Measurements from ENCODE around the gene CEP72. TPM values are rescaled to one million over a fixed set of nuclear protein-coding genes. Genes with fewer than 3 reads are reported as not detected.
"Not testable (repeated sequence)": the region's sequence is repeated elsewhere in the genome, so short reads cannot be mapped to it uniquely, and the experiment has no call there.

Gene CEP72
- total RNA-seq, 1 experiment from 2014 or later = 33.2 TPM

DNA sequence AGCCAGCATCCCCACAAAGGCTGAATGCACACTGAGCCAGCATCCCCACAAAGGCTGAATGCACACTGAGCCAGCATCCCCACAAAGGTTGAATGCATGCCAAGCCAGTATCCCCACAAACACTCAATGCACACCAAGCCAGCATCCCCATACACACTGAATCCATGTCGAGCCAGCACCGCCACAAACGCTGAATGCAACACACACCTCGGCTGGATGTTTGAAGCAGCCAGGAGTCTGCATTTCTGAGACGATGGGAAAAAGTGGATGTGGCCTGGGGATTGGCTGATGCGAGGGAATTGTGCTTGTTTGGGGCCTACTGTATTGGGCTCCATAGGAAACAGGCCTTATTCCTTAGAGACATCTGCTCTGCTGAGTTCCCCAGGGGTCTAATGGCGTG lies 30.9 kb upstream of the CEP72 start:
- BruUV-seq (replicated peaks) = no TSS peak
- H3K27ac ChIP-seq (ENCODE audit: low read length) = no peak overlapping the region
- H3K36me3 ChIP-seq (ENCODE audit: control insufficient read depth, insufficient read depth, low read length) = no peaks in the 10 kb centered on the region
- TF ChIP-seq, protein P1, sequence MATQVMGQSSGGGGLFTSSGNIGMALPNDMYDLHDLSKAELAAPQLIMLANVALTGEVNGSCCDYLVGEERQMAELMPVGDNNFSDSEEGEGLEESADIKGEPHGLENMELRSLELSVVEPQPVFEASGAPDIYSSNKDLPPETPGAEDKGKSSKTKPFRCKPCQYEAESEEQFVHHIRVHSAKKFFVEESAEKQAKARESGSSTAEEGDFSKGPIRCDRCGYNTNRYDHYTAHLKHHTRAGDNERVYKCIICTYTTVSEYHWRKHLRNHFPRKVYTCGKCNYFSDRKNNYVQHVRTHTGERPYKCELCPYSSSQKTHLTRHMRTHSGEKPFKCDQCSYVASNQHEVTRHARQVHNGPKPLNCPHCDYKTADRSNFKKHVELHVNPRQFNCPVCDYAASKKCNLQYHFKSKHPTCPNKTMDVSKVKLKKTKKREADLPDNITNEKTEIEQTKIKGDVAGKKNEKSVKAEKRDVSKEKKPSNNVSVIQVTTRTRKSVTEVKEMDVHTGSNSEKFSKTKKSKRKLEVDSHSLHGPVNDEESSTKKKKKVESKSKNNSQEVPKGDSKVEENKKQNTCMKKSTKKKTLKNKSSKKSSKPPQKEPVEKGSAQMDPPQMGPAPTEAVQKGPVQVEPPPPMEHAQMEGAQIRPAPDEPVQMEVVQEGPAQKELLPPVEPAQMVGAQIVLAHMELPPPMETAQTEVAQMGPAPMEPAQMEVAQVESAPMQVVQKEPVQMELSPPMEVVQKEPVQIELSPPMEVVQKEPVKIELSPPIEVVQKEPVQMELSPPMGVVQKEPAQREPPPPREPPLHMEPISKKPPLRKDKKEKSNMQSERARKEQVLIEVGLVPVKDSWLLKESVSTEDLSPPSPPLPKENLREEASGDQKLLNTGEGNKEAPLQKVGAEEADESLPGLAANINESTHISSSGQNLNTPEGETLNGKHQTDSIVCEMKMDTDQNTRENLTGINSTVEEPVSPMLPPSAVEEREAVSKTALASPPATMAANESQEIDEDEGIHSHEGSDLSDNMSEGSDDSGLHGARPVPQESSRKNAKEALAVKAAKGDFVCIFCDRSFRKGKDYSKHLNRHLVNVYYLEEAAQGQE (IDR thresholded peaks at IDR 0.05; ENCODE audit: insufficient read depth in 1 of 2, low read depth in 2 of 2, low read length in 1 of 2) = no peak
- TF ChIP-seq POLR2AphosphoS5 (IDR thresholded peaks at IDR 0.05; ENCODE audit: low read depth, low read length) = no peak
- TF ChIP-seq TCF7L2 (IDR thresholded peaks at IDR 0.05; ENCODE audit: low read depth, low read length) = no peak
- TF ChIP-seq, protein P2, sequence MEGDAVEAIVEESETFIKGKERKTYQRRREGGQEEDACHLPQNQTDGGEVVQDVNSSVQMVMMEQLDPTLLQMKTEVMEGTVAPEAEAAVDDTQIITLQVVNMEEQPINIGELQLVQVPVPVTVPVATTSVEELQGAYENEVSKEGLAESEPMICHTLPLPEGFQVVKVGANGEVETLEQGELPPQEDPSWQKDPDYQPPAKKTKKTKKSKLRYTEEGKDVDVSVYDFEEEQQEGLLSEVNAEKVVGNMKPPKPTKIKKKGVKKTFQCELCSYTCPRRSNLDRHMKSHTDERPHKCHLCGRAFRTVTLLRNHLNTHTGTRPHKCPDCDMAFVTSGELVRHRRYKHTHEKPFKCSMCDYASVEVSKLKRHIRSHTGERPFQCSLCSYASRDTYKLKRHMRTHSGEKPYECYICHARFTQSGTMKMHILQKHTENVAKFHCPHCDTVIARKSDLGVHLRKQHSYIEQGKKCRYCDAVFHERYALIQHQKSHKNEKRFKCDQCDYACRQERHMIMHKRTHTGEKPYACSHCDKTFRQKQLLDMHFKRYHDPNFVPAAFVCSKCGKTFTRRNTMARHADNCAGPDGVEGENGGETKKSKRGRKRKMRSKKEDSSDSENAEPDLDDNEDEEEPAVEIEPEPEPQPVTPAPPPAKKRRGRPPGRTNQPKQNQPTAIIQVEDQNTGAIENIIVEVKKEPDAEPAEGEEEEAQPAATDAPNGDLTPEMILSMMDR (IDR thresholded peaks at IDR 0.05) = no peak
- no peak for TF ChIP-seq SIN3A (IDR thresholded peaks at IDR 0.05; ENCODE audit: borderline replicate concordance, insufficient read depth, low read depth, low read length)
- ATAC-seq (no peak), DNase-seq (ENCODE audit: low read depth, low spot score) (no peak)
- 0 out of 2 replicates have a peak, but pooled peaks cover 3% of the 10 kb centered on the region for H3K4me1 ChIP-seq (ENCODE audit: control insufficient read depth, insufficient read depth, low read length)
- H3K9me3 ChIP-seq (ENCODE audit: control insufficient read depth, insufficient read depth, low read depth, low read length) = peaks cover 8% of the 10 kb centered on the region; the same call in 1 of the 2 replicates
- intact Hi-C loops (cut with micrococcal nuclease; ENCODE audit: unreplicated experiment) (no loop called here), in situ Hi-C loops (cut with HindIII; ENCODE audit: low pct_unique_long_range_greater_than_20kb, low sequenced_read_pairs) (no loop called here)
- peaks cover 12% of the 10 kb centered on the region for H3K27me3 ChIP-seq (ENCODE audit: control insufficient read depth, insufficient read depth, low read length)
- no peak overlapping the region for H3K4me3 ChIP-seq (ENCODE audit: low read depth in 2 of 2, low read length in 2 of 2)
- ChIA-PET CTCF (no interaction called here), POLR2A (no interaction called here)

DNA sequence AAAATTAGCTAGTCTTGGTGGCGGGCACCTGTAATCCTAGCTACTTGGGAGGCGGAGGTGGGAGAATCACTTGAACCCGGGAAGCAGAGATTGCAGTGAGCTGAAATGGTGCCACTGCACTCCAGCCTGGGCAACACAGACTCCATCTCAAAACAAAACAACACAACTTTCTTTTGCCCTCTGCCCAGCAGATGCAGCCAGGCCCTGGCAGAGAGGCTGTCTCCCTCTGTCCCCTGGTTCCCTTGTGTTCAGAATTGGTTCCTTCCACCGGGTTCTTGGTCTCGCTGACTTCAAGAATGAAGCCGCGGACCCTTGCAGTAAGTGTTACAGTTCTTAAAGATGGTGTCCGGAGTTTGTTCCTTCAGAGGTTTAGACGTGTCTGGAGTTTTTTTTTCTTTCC lies 30.2 kb upstream of the CEP72 start:
- Histone ChIP-seq H3K9me3 (ENCODE audit: control insufficient read depth, insufficient read depth, low read depth, low read length) (peaks cover 1% of the 10 kb centered on the region; the same call in 1 of the 2 replicates), H3K27me3 (ENCODE audit: control insufficient read depth, insufficient read depth, low read length) (peaks cover 12% of the 10 kb centered on the region), H3K4me3 (ENCODE audit: low read depth in 2 of 2, low read length in 2 of 2) (no peak overlapping the region), H3K36me3 (ENCODE audit: control insufficient read depth, insufficient read depth, low read length) (no peaks in the 10 kb centered on the region), H3K27ac (ENCODE audit: low read length) (no peak overlapping the region), H3K4me1 (ENCODE audit: control insufficient read depth, insufficient read depth, low read length) (0 out of 2 replicates have a peak, but pooled peaks cover 3% of the 10 kb centered on the region)
- DNase-seq (ENCODE audit: low read depth, low spot score) = no peak
- ChIA-PET POLR2A (no interaction called here), CTCF (no interaction called here)
- intact Hi-C loops (cut with micrococcal nuclease; ENCODE audit: unreplicated experiment) (no loop called here), in situ Hi-C loops (cut with HindIII; ENCODE audit: low pct_unique_long_range_greater_than_20kb, low sequenced_read_pairs) (no loop called here)
- no TSS peak for BruUV-seq (replicated peaks)
- ATAC-seq = no peak
- TF ChIP-seq, protein P2 (IDR thresholded peaks at IDR 0.05) = no peak
- TF ChIP-seq SIN3A (IDR thresholded peaks at IDR 0.05; ENCODE audit: borderline replicate concordance, insufficient read depth, low read depth, low read length) (no peak), POLR2AphosphoS5 (IDR thresholded peaks at IDR 0.05; ENCODE audit: low read depth, low read length) (no peak), TCF7L2 (IDR thresholded peaks at IDR 0.05; ENCODE audit: low read depth, low read length) (no peak)
- TF ChIP-seq, protein P1 (IDR thresholded peaks at IDR 0.05; ENCODE audit: insufficient read depth in 1 of 2, low read depth in 2 of 2, low read length in 1 of 2) = no peak

DNA sequence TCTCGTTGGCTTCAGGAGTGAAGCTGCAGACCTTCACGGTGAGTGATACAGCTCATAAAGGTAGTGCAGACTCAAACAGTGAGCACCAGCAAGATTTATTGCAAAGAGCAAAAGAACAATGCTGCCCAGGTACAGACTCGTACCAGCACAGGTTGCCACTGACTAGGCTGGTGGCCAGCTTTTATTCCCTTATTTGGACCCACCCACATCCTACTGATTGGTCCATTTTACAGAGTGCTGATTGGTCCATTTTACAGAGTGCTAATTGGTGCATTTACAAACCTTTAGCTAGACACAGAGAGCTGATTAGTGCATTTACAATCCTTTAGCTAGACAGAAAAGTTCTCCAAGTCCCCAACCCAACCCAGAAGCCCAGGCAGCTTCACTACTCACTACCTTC lies 29.7 kb upstream of the CEP72 start:
- peaks cover 12% of the 10 kb centered on the region for H3K27me3 ChIP-seq (ENCODE audit: control insufficient read depth, insufficient read depth, low read length)
- BruUV-seq (replicated peaks); POLR2A ChIA-PET; intact Hi-C loops (cut with micrococcal nuclease; ENCODE audit: unreplicated experiment); H3K4me1 ChIP-seq (ENCODE audit: control insufficient read depth, insufficient read depth, low read length); H3K9me3 ChIP-seq (ENCODE audit: control insufficient read depth, insufficient read depth, low read depth, low read length); in situ Hi-C loops (cut with HindIII; ENCODE audit: low pct_unique_long_range_greater_than_20kb, low sequenced_read_pairs); H3K27ac ChIP-seq (ENCODE audit: low read length); H3K4me3 ChIP-seq (ENCODE audit: low read depth in 2 of 2, low read length in 2 of 2); DNase-seq (ENCODE audit: low read depth, low spot score); CTCF ChIA-PET; H3K36me3 ChIP-seq (ENCODE audit: control insufficient read depth, insufficient read depth, low read length); ATAC-seq: not testable (repeated sequence)
